Liver (tissue), 9 donors: ENCODE measurements around the gene EIF2B5. TPM values are rescaled to one million over a fixed set of nuclear protein-coding genes. Genes with fewer than 3 reads are reported as not detected.

Experiments used
- DNase-seq: peaks from one replicate; pipeline ENCODE4 v3.0.0-alpha.2; 2017; ENCODE audit warnings: low spot score
- H3K27ac ChIP-seq, 2 donors: one replicate each; pipeline ENCODE4 v1.7.0; 2013; ENCODE audit warnings: inconsistent platforms in 2 of 2, low read length in 2 of 2, control low read depth in 1 of 2, low read depth in 1 of 2, mild to moderate bottlenecking in 1 of 2
- H3K27me3 ChIP-seq, 4 donors: one replicate each; pipeline versions ENCODE4 v1.6.1 to v1.7.0; 2013; ENCODE audit warnings: low read length in 3 of 4, inconsistent platforms in 1 of 4, mild to moderate bottlenecking in 1 of 4, moderate library complexity in 1 of 4; ENCODE audit not compliant: control insufficient read depth in 4 of 4, insufficient read depth in 4 of 4
- H3K36me3 ChIP-seq, 4 donors: one replicate each; pipeline versions ENCODE4 v1.6.1 to v1.7.0; 2013; ENCODE audit warnings: low read length in 3 of 4, mild to moderate bottlenecking in 3 of 4, low read depth in 1 of 4, moderate library complexity in 1 of 4; ENCODE audit not compliant: control insufficient read depth in 4 of 4, insufficient read depth in 3 of 4
- H3K4me1 ChIP-seq, 4 donors: one replicate each; pipeline versions ENCODE4 v1.6.1 to v1.7.0; 2013; ENCODE audit warnings: low read length in 3 of 4, mild to moderate bottlenecking in 3 of 4, moderate library complexity in 1 of 4; ENCODE audit not compliant: control insufficient read depth in 4 of 4, insufficient read depth in 4 of 4
- H3K4me3 ChIP-seq, 3 donors: one replicate each; pipeline versions ENCODE4 v1.6.1 to v1.7.0; 2013; ENCODE audit warnings: low read length in 3 of 3, control low read depth in 1 of 3, low read depth in 1 of 3, mild to moderate bottlenecking in 1 of 3
- H3K9ac ChIP-seq, 2 donors: one replicate each; pipeline ENCODE4 v1.7.0; 2013; ENCODE audit warnings: low read length in 2 of 2, mild to moderate bottlenecking in 2 of 2, moderate library complexity in 2 of 2, control low read depth in 1 of 2, low read depth in 1 of 2
- H3K9me3 ChIP-seq, 4 donors: one replicate each; pipeline versions ENCODE4 v1.6.1 to v1.7.0; 2013; ENCODE audit warnings: low read length in 3 of 4; ENCODE audit not compliant: control insufficient read depth in 4 of 4
- CTCF ChIP-seq: fragments of 150-350 bp; IDR thresholded peaks from 2 replicates; pipeline ENCODE4 v1.5.1; 2017; ENCODE audit warnings: improper control_type of control experiment, low read depth, low read length; ENCODE audit not compliant: missing input control
- FOXA2 ChIP-seq: IDR thresholded peaks from 2 replicates; pipeline ENCODE4 v1.6.1; 2016; ENCODE audit warnings: antibody characterized with exemption
- GABPA ChIP-seq, 2 donors: IDR thresholded peaks in 1 of 2; conservative IDR thresholded peaks in 1 of 2; 2 replicates each; pipeline ENCODE4 v1.6.1; 2016; ENCODE audit warnings: antibody characterized with exemption in 2 of 2, mild to moderate bottlenecking in 1 of 2, moderate library complexity in 1 of 2
- HNF4A ChIP-seq, 2 donors: conservative IDR thresholded peaks; 2 replicates each; pipeline ENCODE4 v1.6.1; 2016; ENCODE audit warnings: antibody characterized with exemption in 2 of 2, mild to moderate bottlenecking in 2 of 2
- HNF4G ChIP-seq: IDR thresholded peaks from 2 replicates; pipeline ENCODE4 v1.6.1; 2016; ENCODE audit warnings: antibody characterized with exemption
- JUND ChIP-seq, 2 donors: IDR thresholded peaks; 2 replicates each; pipeline ENCODE4 v1.6.1; 2016; ENCODE audit warnings: antibody characterized with exemption in 2 of 2
- NR2F2 ChIP-seq: IDR thresholded peaks from 2 replicates; pipeline ENCODE4 v1.6.1; 2016; ENCODE audit warnings: antibody characterized with exemption
- RAD21 ChIP-seq, 2 donors: IDR thresholded peaks; 2 replicates each; pipeline ENCODE4 v1.6.1; 2016; ENCODE audit warnings: antibody characterized with exemption in 2 of 2, mild to moderate bottlenecking in 2 of 2
- REST ChIP-seq: IDR thresholded peaks from 2 replicates; pipeline ENCODE4 v1.6.1; 2016; ENCODE audit warnings: antibody characterized with exemption, mild to moderate bottlenecking
- TAF1 ChIP-seq: conservative IDR thresholded peaks from 2 replicates; pipeline ENCODE4 v1.6.1; 2016; ENCODE audit warnings: antibody characterized with exemption, mild to moderate bottlenecking
- YY1 ChIP-seq: IDR thresholded peaks from 2 replicates; pipeline ENCODE4 v1.6.1; 2016; ENCODE audit warnings: antibody characterized with exemption, mild to moderate bottlenecking
- WGBS: extraction: QIAGEN DNeasy Blood & Tissue Kit; methylation state at CpG from one replicate; pipeline ENCODE4 v1.1.7; 2013; 5-methylcytosine and 5-hydroxymethylcytosine counted together
- polyA plus RNA-seq, 2 donors: library from polyadenylated mRNA; stranded (reverse) in 1 of 2; unstranded in 1 of 2; fragments of 200-250 nt in 1 of 2; fragments of >200 nt in 1 of 2; fragmentation: Nextera tagmentation in 1 of 2; extraction: Ambion mirVana in 1 of 2; gene quantifications; one replicate each; pipeline versions ENCODE4 v1.2.1 to v1.2.3, GENCODE V29; 2013 to 2015
- total RNA-seq, 2 donors: library from RNA; depleted of rRNA; stranded (reverse); fragments of >200 nt; gene quantifications; one replicate each; pipeline ENCODE4 v1.2.3, GENCODE V29; 2014
- TF ChIP-seq, protein P1 (sequence below): IDR thresholded peaks from 2 replicates; pipeline ENCODE4 v1.6.1; 2016; ENCODE audit warnings: antibody characterized with exemption
- TF ChIP-seq, protein P2 (sequence below): IDR thresholded peaks from 2 replicates; pipeline ENCODE4 v1.6.1; 2016; ENCODE audit warnings: antibody characterized with exemption
- TF ChIP-seq, protein P3 (sequence below): IDR thresholded peaks from 2 replicates; pipeline ENCODE4 v1.6.1; 2016; ENCODE audit warnings: antibody characterized with exemption
- donor health status: healthy.
- donor health status: healthy.
- donor health status: healthy.
- donor health status: healthy.
- donor health status: healthy.

EIF2B5 gene
- total and polyA plus RNA-seq, 4 donors = 19.0 to 34.3 (median 24.4) TPM

- H3K27me3 ChIP-seq = no peaks in the 10 kb centered on the region
- H3K9me3 ChIP-seq = no peaks in the 10 kb centered on the region
- WGBS = under 1% methylated on average over 21 of the region's 21 CpGs
- DNase-seq = no peak
- peaks cover 0 to 4% (median 1%) of the 10 kb centered on the region in 4 donors for H3K36me3 ChIP-seq
- peak overlapping the region; percentile 72 to 97 (median 96) for H3K4me3 ChIP-seq
- TF ChIP-seq RAD21 (IDR thresholded peaks at IDR 0.05) (no peak), JUND (IDR thresholded peaks at IDR 0.05) (no peak)
- H3K27ac ChIP-seq = peak overlapping the region; percentile 83 to 91
- H3K9ac ChIP-seq = peak overlapping the region; percentile 85 to 86
- peaks cover 2 to 32% (median 21%) of the 10 kb centered on the region in 4 donors for H3K4me1 ChIP-seq
Observed at GRCh38 chr3:184134746-184135148, 411 bp upstream of the EIF2B5 start.

GRCh38 chr3:184135911-184136260 is 728 bp downstream of the EIF2B5 start:
- TF ChIP-seq CTCF (no peak), FOXA2 (no peak), TAF1 (no peak)
- TF ChIP-seq, protein P1, sequence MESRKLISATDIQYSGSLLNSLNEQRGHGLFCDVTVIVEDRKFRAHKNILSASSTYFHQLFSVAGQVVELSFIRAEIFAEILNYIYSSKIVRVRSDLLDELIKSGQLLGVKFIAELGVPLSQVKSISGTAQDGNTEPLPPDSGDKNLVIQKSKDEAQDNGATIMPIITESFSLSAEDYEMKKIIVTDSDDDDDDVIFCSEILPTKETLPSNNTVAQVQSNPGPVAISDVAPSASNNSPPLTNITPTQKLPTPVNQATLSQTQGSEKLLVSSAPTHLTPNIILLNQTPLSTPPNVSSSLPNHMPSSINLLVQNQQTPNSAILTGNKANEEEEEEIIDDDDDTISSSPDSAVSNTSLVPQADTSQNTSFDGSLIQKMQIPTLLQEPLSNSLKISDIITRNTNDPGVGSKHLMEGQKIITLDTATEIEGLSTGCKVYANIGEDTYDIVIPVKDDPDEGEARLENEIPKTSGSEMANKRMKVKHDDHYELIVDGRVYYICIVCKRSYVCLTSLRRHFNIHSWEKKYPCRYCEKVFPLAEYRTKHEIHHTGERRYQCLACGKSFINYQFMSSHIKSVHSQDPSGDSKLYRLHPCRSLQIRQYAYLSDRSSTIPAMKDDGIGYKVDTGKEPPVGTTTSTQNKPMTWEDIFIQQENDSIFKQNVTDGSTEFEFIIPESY = no peak
- TF ChIP-seq, protein P2, sequence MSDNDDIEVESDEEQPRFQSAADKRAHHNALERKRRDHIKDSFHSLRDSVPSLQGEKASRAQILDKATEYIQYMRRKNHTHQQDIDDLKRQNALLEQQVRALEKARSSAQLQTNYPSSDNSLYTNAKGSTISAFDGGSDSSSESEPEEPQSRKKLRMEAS = no peak
- H3K4me3 ChIP-seq = peak overlapping the region; percentile 72 to 97 (median 96)
- peak overlapping the region; percentile 83 to 91 for H3K27ac ChIP-seq
- H3K4me1 ChIP-seq = peaks cover 2 to 32% (median 21%) of the 10 kb centered on the region in 4 donors
- H3K9me3 ChIP-seq = no peaks in the 10 kb centered on the region
- H3K9ac ChIP-seq = peak overlapping the region; percentile 86 to 88
- H3K36me3 ChIP-seq = peaks cover 0 to 15% (median 10%) of the 10 kb centered on the region in 4 donors
- H3K27me3 ChIP-seq = no peaks in the 10 kb centered on the region
- DNase-seq = no peak
- 5% methylated on average over 9 of the region's 9 CpGs for WGBS

DNA sequence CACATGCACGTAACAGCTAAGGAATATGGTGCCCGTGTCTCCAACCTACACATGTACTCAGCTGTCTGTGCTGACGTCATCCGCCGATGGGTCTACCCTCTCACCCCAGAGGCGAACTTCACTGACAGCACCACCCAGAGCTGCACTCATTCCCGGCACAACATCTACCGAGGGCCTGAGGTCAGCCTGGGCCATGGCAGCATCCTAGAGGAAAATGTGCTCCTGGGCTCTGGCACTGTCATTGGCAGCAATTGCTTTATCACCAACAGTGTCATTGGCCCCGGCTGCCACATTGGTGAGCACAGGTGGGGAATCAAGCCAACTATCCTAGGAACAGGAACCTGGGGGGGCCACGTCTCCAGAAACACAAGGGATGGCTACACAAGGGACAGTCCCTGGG is 5.3 kb downstream of the EIF2B5 start:
- H3K27ac ChIP-seq = no peak overlapping the region
- no peaks in the 10 kb centered on the region for H3K9me3 ChIP-seq
- WGBS = 94% methylated on average over 10 of the region's 10 CpGs
- no peaks in the 10 kb centered on the region for H3K27me3 ChIP-seq
- no peak overlapping the region for H3K4me3 ChIP-seq
- no peak overlapping the region for H3K9ac ChIP-seq
- H3K4me1 ChIP-seq = peaks cover 0 to 31% (median 21%) of the 10 kb centered on the region in 4 donors
- H3K36me3 ChIP-seq = peaks cover 2 to 58% (median 44%) of the 10 kb centered on the region in 4 donors
- DNase-seq = no peak
- no peak for TF ChIP-seq CTCF
- TF ChIP-seq, protein P3, sequence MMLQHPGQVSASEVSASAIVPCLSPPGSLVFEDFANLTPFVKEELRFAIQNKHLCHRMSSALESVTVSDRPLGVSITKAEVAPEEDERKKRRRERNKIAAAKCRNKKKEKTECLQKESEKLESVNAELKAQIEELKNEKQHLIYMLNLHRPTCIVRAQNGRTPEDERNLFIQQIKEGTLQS = no peak
- TF ChIP-seq TAF1 = no peak
- no peak for TF ChIP-seq HNF4A (conservative IDR thresholded peaks at IDR 0.05)
- TF ChIP-seq HNF4G = no peak
- TF ChIP-seq REST = no peak
- TF ChIP-seq, protein P1 = no peak
- no peak for TF ChIP-seq FOXA2
- TF ChIP-seq JUND (IDR thresholded peaks at IDR 0.05) = no peak
- TF ChIP-seq YY1 = no peak
- TF ChIP-seq GABPA (IDR thresholded peaks at IDR 0.05 in 1 of 2, conservative IDR thresholded peaks at IDR 0.05 in 1 of 2) = no peak
- no peak for TF ChIP-seq NR2F2
